Endothelial cell of umbilical vein (primary cell): ENCODE results near the gene TRERF1. TPM values are rescaled to one million over a fixed set of nuclear protein-coding genes. Genes with fewer than 3 reads are reported as not detected.

Source experiments
- BruUV-seq: library from RNA; stranded (reverse); fragments of 400-500 nt; replicated peaks from 2 replicates; lab custom pipeline; 2021; lab: Mats Ljungman, UMichigan
- CTCF ChIA-PET: fragments of 300-600, 350-600 bp; sonication (Branson Sonifier 250); formaldehyde crosslinking; loops from one replicate; lab custom pipeline; 2021; ENCODE audit warnings: antibody characterized with exemption, inconsistent platforms; lab: Charles Lee
- POLR2A ChIA-PET: fragments of 300-600, 350-600 bp; sonication (Branson Sonifier 250); formaldehyde crosslinking; loops from one replicate; lab custom pipeline; 2021; ENCODE audit warnings: antibody characterized with exemption, inconsistent platforms; lab: Charles Lee
- DNase-seq: peaks from one replicate; pipeline ENCODE4 v3.0.0-alpha.2; 2011; ENCODE audit warnings: low read depth, low spot score
- FAIRE-seq: peaks from 2 replicates; lab custom pipeline; 2011; peaks lifted over from hg19 to GRCh38; lab: Jason Lieb, UNC
- H2AFZ ChIP-seq: 2 replicates; pipeline ENCODE4 v1.6.0; 2012; ENCODE audit warnings: low read depth, low read length, control low read depth, inconsistent platforms
- H3K27ac ChIP-seq: 2 replicates; pipeline ENCODE4 v1.5.1; 2011; ENCODE audit warnings: low read depth, mild to moderate bottlenecking, control low read depth, low read length, moderate library complexity; ENCODE audit not compliant: insufficient read depth
- H3K27me3 ChIP-seq, 2 experiments: 2 replicates each; pipeline versions ENCODE4 v1.6.0 to v1.6.1; 2011; ENCODE audit warnings: low read length in 2 of 2, mixed read lengths in 1 of 2; ENCODE audit not compliant: control insufficient read depth in 2 of 2, insufficient read depth in 2 of 2
- H3K36me3 ChIP-seq, 2 experiments: 2 replicates in 1 of 2; 3 replicates in 1 of 2; pipeline ENCODE4 v1.5.1; 2011; ENCODE audit warnings: low read length in 2 of 2, mild to moderate bottlenecking in 1 of 2, moderate library complexity in 1 of 2; ENCODE audit not compliant: control insufficient read depth in 2 of 2, insufficient read depth in 2 of 2; ENCODE audit errors: extremely low read depth in 1 of 2
- H3K4me1 ChIP-seq: 3 replicates; pipeline ENCODE4 v1.5.1; 2011; ENCODE audit warnings: mild to moderate bottlenecking, low read length; ENCODE audit not compliant: control insufficient read depth, insufficient read depth; ENCODE audit errors: extremely low read depth
- H3K4me2 ChIP-seq: 2 replicates; pipeline ENCODE4 v1.6.1; 2011; ENCODE audit warnings: low read length, control low read depth, mixed read lengths; ENCODE audit not compliant: insufficient read depth
- H3K4me3 ChIP-seq, 3 experiments: fragments of 200-600 bp in 1 of 3; sonication (generic), shearing (Covaris generic) in 1 of 3; replicated peaks in 1 of 3; 2 replicates each; pipeline ENCODE4 v1.5.1; 2011 to 2016; ENCODE audit warnings: control low read depth in 3 of 3, low read length in 3 of 3, mild to moderate bottlenecking in 2 of 3, inconsistent platforms in 1 of 3, low read depth in 1 of 3, moderate library complexity in 1 of 3; ENCODE audit not compliant: insufficient read depth in 1 of 3
- H3K79me2 ChIP-seq: 2 replicates; pipeline ENCODE4 v1.6.0; 2012; ENCODE audit warnings: low read length, inconsistent platforms; ENCODE audit not compliant: control insufficient read depth, insufficient read depth
- H3K9ac ChIP-seq: replicated peaks from 2 replicates; pipeline ENCODE3; 2011; ENCODE audit warnings: low read length, control low read depth; ENCODE audit not compliant: insufficient read depth; ENCODE audit errors: extremely low read depth
- H3K9me1 ChIP-seq: replicated peaks from 3 replicates; pipeline ENCODE4 v1.6.0; 2011; ENCODE audit warnings: mild to moderate bottlenecking, low read length; ENCODE audit not compliant: control insufficient read depth, insufficient read depth; ENCODE audit errors: extremely low read depth
- H3K9me3 ChIP-seq: replicated peaks from 2 replicates; pipeline ENCODE4 v1.5.1; 2012; ENCODE audit warnings: low read length, inconsistent platforms; ENCODE audit not compliant: control insufficient read depth, insufficient read depth
- H4K20me1 ChIP-seq: replicated peaks from 2 replicates; pipeline ENCODE3; 2011; ENCODE audit warnings: mild to moderate bottlenecking, low read length; ENCODE audit not compliant: control insufficient read depth, insufficient read depth; ENCODE audit errors: extremely low read depth
- EZH2 ChIP-seq: IDR thresholded peaks from 2 replicates; pipeline ENCODE4 v1.6.1; 2012; ENCODE audit warnings: borderline replicate concordance, low read depth, mild to moderate bottlenecking, moderate library complexity, low read length, inconsistent platforms; ENCODE audit not compliant: severe bottlenecking
- FOS ChIP-seq: IDR thresholded peaks from 2 replicates; pipeline ENCODE4 v1.6.1; 2011; ENCODE audit warnings: mild to moderate bottlenecking, low read length, moderate library complexity, borderline replicate concordance; ENCODE audit not compliant: insufficient read depth
- GATA2 ChIP-seq: IDR thresholded peaks from 2 replicates; pipeline ENCODE4 v1.7.0; 2011; ENCODE audit warnings: low read depth, mild to moderate bottlenecking, moderate library complexity, mixed read lengths, low read length; ENCODE audit not compliant: insufficient read length, insufficient read depth
- JUN ChIP-seq: IDR thresholded peaks from 2 replicates; pipeline ENCODE4 v1.6.1; 2011; ENCODE audit warnings: borderline replicate concordance, low read depth; ENCODE audit not compliant: insufficient read length, insufficient read depth
- MAX ChIP-seq: IDR thresholded peaks from 2 replicates; pipeline ENCODE4 v1.6.1; 2011; ENCODE audit not compliant: insufficient read depth, insufficient read length
- MYC ChIP-seq: IDR thresholded peaks from one replicate; pipeline ENCODE4 v1.6.1; 2011; ENCODE audit warnings: mild to moderate bottlenecking, low read depth, low read length
- POLR2A ChIP-seq: IDR thresholded peaks from 2 replicates; pipeline ENCODE4 v1.6.1; 2012; ENCODE audit warnings: low read depth, mild to moderate bottlenecking, control low read depth, low read length
- POLR2AphosphoS5 ChIP-seq: IDR thresholded peaks from 2 replicates; pipeline ENCODE4 v1.6.1; 2012; ENCODE audit warnings: low read depth, mild to moderate bottlenecking, control low read depth, low read length, moderate library complexity; ENCODE audit not compliant: insufficient read depth
- dilution Hi-C: fragments of 300-500 bp; cut with MboI; formaldehyde crosslinking; loops from one replicate; pipeline ENCODE4 v1.15.0; 2019; ENCODE audit warnings: low sequenced_read_pairs; ENCODE audit not compliant: extremely low pct_ligation_motif_present
- intact Hi-C: fragments of 100-400 bp; cut with micrococcal nuclease; formaldehyde crosslinking; loops from one replicate; pipeline ENCODE4 v1.10.0; 2022
- polyA plus RNA-seq, 4 experiments: library from polyadenylated mRNA; depleted of rRNA in 3 of 4; stranded (reverse) in 3 of 4; unstranded in 1 of 4; fragments of >200 nt; gene quantifications; 2 replicates each; pipeline versions ENCODE4 v1.2.1 to v1.2.3, GENCODE V29; 2011 to 2012; ENCODE audit warnings: missing spikeins in 1 of 4
- total RNA-seq: library from RNA; stranded (reverse); gene quantifications from 2 replicates; pipeline ENCODE4 v1.2.3, GENCODE V29; 2021
- TF ChIP-seq, protein P1 (sequence below), 2 donors: IDR thresholded peaks; 1 replicate in 1 of 2; 2 replicates in 1 of 2; pipeline ENCODE4 v1.5.1; 2011; ENCODE audit warnings: low read length in 2 of 2, mild to moderate bottlenecking in 2 of 2, moderate library complexity in 2 of 2, control low read depth in 1 of 2, inconsistent platforms in 1 of 2, low read depth in 1 of 2; ENCODE audit not compliant: insufficient read depth in 1 of 2; ENCODE audit errors: extremely low read depth in 1 of 2

TRERF1 gene
- total and polyA plus RNA-seq, 2 donors (not counting 3 experiments of a cell fraction or from before 2014, with no cell fraction given): 0.73 to 5.5 TPM

- Histone ChIP-seq H3K79me2 (no peaks in the 10 kb centered on the region), H2AFZ (no peak overlapping the region), H3K27ac (no peak overlapping the region), H3K4me3 (no peak overlapping the region), H3K27me3 (no peaks in the 10 kb centered on the region), H3K4me2 (no peak overlapping the region), H4K20me1 (no peaks in the 10 kb centered on the region), H3K9me1 (no peaks in the 10 kb centered on the region), H3K9ac (no peak overlapping the region), H3K36me3 (no peaks in the 10 kb centered on the region), H3K4me1 (no peaks in the 10 kb centered on the region), H3K9me3 (no peaks in the 10 kb centered on the region)
- intact Hi-C loops (no loop called here), dilution Hi-C loops (no loop called here)
- FAIRE-seq (no peak), DNase-seq (no peak)
- POLR2A ChIA-PET: no interaction called here
- CTCF ChIA-PET: no interaction called here
- no peak for TF ChIP-seq FOS
- no peak for TF ChIP-seq MYC
- TF ChIP-seq JUN: no peak
- TF ChIP-seq, protein P1, sequence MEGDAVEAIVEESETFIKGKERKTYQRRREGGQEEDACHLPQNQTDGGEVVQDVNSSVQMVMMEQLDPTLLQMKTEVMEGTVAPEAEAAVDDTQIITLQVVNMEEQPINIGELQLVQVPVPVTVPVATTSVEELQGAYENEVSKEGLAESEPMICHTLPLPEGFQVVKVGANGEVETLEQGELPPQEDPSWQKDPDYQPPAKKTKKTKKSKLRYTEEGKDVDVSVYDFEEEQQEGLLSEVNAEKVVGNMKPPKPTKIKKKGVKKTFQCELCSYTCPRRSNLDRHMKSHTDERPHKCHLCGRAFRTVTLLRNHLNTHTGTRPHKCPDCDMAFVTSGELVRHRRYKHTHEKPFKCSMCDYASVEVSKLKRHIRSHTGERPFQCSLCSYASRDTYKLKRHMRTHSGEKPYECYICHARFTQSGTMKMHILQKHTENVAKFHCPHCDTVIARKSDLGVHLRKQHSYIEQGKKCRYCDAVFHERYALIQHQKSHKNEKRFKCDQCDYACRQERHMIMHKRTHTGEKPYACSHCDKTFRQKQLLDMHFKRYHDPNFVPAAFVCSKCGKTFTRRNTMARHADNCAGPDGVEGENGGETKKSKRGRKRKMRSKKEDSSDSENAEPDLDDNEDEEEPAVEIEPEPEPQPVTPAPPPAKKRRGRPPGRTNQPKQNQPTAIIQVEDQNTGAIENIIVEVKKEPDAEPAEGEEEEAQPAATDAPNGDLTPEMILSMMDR (IDR thresholded peaks at IDR 0.05; ENCODE audit: extremely low read depth in 1 of 2, insufficient read depth in 1 of 2, low read depth in 1 of 2, low read length in 2 of 2): no peak
- TF ChIP-seq GATA2: no peak
- no peak for TF ChIP-seq POLR2A
- no peak for TF ChIP-seq MAX
- no peak for TF ChIP-seq EZH2
- TF ChIP-seq POLR2AphosphoS5: no peak
- BruUV-seq: no TSS peak
Measured at GRCh38 chr6:42269553-42269952, 182.2 kb downstream of the TRERF1 start.
